C4-2B (cell line): Measurements from ENCODE around the gene PCSK5.

ENCODE experiments used
- ZFX ChIP-seq: fragments of 450-650 bp; IDR thresholded peaks from 2 replicates; pipeline ENCODE4 v1.6.1; 2017
- TF ChIP-seq, protein P1 (sequence below): fragments of 450-650 bp; conservative IDR thresholded peaks from 2 replicates; pipeline ENCODE4 v1.5.1; 2017; ENCODE audit warnings: mild to moderate bottlenecking

DNA sequence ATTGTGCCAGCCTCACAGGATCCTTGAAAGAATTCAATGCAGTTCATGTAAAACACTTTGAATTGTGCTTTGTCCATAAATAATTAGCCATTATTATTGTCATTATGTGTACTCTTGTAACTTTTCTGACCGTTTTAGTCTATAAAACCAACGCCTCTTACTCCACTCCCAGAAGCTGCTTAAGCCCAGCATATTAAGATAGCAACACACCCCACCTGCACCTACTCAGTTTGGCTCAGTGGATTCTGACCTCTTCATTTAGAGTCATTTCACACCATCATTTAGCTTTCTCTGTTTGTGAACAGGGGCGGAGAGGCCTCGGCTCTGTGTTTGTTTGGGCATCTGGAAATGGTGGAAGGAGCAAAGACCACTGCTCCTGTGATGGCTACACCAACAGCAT is 205.1 kb downstream of the PCSK5 start:
- TF ChIP-seq, protein P1, sequence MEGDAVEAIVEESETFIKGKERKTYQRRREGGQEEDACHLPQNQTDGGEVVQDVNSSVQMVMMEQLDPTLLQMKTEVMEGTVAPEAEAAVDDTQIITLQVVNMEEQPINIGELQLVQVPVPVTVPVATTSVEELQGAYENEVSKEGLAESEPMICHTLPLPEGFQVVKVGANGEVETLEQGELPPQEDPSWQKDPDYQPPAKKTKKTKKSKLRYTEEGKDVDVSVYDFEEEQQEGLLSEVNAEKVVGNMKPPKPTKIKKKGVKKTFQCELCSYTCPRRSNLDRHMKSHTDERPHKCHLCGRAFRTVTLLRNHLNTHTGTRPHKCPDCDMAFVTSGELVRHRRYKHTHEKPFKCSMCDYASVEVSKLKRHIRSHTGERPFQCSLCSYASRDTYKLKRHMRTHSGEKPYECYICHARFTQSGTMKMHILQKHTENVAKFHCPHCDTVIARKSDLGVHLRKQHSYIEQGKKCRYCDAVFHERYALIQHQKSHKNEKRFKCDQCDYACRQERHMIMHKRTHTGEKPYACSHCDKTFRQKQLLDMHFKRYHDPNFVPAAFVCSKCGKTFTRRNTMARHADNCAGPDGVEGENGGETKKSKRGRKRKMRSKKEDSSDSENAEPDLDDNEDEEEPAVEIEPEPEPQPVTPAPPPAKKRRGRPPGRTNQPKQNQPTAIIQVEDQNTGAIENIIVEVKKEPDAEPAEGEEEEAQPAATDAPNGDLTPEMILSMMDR: no peak
- no peak for TF ChIP-seq ZFX
